GM21723 (cell line): ENCODE results near the gene ZDHHC17.
"Not testable (repeated sequence)": the region's sequence is repeated elsewhere in the genome, so short reads cannot be mapped to it uniquely, and the experiment has no call there.

Experiments used
- ATAC-seq: cut with Tn5 transposase; IDR thresholded peaks from one replicate; pipeline ENCODE4 v1.9.1; 2021; ENCODE audit warnings: mild to moderate bottlenecking, moderate library complexity; ENCODE audit not compliant: unreplicated experiment

Gene ZDHHC17

GRCh38 chr12:76763746-76764675, at the start of gene ZDHHC17:
TSS of gene ZDHHC17 (plus strand) at chr12:76764115. CDS start at chr12:76764237, 122 bp downstream.
- ATAC-seq: peak; percentile 89

- no peak for ATAC-seq
Observed at GRCh38 chr12:76714415-76714814, 49.5 kb upstream of the ZDHHC17 start.

GRCh38 chr12:76714861-76715260, 49.1 kb upstream of the ZDHHC17 start:
- no peak for ATAC-seq

GRCh38 chr12:76715332-76715731, 48.6 kb upstream of the ZDHHC17 start:
- no peak for ATAC-seq

- no peak for ATAC-seq
Observed at GRCh38 chr12:76717314-76717713, 46.6 kb upstream of the ZDHHC17 start.

GRCh38 chr12:76719171-76720041, 44.5 kb upstream of the ZDHHC17 start:
- no peak for ATAC-seq

GRCh38 chr12:76720068-76720467, 43.8 kb upstream of the ZDHHC17 start:
- ATAC-seq: no peak

GRCh38 chr12:76726626-76727025, 37.3 kb upstream of the ZDHHC17 start:
- no peak for ATAC-seq

GRCh38 chr12:76732188-76732587, 31.7 kb upstream of the ZDHHC17 start:
- ATAC-seq: not testable (repeated sequence)

GRCh38 chr12:76737689-76738088, 26.2 kb upstream of the ZDHHC17 start:
- not testable (repeated sequence) for ATAC-seq

- no peak for ATAC-seq
Observed at GRCh38 chr12:76738824-76739579, 24.9 kb upstream of the ZDHHC17 start.

- no peak for ATAC-seq
Observed at GRCh38 chr12:76739896-76740295, 24.0 kb upstream of the ZDHHC17 start.

- ATAC-seq: no peak
Observed at GRCh38 chr12:76740501-76740900, 23.4 kb upstream of the ZDHHC17 start.

- no peak for ATAC-seq
Observed at GRCh38 chr12:76745343-76745742, 18.6 kb upstream of the ZDHHC17 start.

GRCh38 chr12:76746516-76746915, 17.4 kb upstream of the ZDHHC17 start:
- ATAC-seq: no peak

- ATAC-seq: no peak
Observed at GRCh38 chr12:76747245-76747644, 16.7 kb upstream of the ZDHHC17 start.

GRCh38 chr12:76755829-76756379, 8.0 kb upstream of the ZDHHC17 start:
- no peak for ATAC-seq

- ATAC-seq: no peak
Observed at GRCh38 chr12:76757694-76758093, 6.2 kb upstream of the ZDHHC17 start.

- no peak for ATAC-seq
Observed at GRCh38 chr12:76762601-76762980, 1.3 kb upstream of the ZDHHC17 start.

- no peak for ATAC-seq
Observed at GRCh38 chr12:76764856-76765255, 941 bp downstream of the ZDHHC17 start.

GRCh38 chr12:76765598-76765997, 1.7 kb downstream of the ZDHHC17 start:
- no peak for ATAC-seq
